Stimulated activated CD8-positive, alpha-beta memory T cell treated with anti-CD3 and anti-CD28 coated beads, Interleukin-4, amount 100 ng/mL, for 48 hours (primary cell): ENCODE results near the gene FOXO4.

Source experiments
- DNase-seq: peaks from one replicate; pipeline ENCODE4 v3.0.0-alpha.2; 2020

Gene FOXO4

DNA sequence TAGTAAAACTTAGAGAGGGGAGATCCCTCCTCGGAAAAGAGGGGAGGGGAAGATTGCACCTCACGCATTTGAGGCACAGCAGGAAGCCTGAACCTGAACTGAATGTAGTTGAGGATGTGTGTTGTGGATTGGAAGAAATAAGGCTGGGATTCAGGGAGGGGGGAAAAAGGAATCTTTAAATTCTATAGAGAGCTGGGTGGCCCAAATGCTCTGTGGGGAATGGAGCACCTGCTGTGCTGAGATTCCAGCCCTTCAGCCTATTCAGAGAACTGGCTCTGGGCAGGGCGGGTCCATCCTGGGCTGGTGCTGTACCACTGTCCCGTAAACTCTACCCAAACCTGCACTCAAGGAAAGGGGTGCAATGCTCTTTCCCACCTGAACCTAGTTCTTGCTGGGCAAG lies 4.1 kb downstream of the FOXO4 start:
- no peak for DNase-seq

DNA sequence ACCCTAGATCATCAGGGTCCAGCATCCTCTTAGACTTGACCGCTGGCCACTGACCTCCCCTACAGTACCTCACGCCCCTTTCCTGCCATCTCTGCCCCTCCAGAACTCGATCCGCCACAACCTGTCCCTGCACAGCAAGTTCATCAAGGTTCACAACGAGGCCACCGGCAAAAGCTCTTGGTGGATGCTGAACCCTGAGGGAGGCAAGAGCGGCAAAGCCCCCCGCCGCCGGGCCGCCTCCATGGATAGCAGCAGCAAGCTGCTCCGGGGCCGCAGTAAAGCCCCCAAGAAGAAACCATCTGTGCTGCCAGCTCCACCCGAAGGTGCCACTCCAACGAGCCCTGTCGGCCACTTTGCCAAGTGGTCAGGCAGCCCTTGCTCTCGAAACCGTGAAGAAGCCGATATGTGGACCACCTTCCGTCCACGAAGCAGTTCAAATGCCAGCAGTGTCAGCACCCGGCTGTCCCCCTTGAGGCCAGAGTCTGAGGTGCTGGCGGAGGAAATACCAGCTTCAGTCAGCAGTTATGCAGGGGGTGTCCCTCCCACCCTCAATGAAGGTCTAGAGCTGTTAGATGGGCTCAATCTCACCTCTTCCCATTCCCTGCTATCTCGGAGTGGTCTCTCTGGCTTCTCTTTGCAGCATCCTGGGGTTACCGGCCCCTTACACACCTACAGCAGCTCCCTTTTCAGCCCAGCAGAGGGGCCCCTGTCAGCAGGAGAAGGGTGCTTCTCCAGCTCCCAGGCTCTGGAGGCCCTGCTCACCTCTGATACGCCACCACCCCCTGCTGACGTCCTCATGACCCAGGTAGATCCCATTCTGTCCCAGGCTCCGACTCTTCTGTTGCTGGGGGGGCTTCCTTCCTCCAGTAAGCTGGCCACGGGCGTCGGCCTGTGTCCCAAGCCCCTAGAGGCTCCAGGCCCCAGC lies 5.2 kb downstream of the FOXO4 start:
- DNase-seq, result no peak

DNA sequence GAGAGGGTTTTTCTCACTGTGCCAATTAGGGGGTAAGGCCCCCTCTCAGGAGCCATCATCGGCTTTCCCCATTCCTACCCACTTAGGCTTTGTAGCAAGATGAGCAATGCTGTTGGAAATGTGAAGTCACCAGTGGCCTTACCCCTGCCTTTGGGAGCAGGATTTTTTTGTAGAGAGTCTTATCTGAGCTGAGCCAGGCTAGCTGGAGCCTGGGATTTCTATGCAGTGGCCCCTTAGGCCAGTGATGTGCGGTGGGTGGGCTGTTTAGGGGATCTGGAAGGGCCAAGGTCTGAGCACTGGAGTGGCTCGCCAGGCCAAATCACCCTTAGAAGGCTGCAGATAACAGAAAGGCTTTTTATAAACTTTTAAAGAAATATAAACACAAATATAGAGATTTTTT lies 6.6 kb downstream of the FOXO4 start:
- DNase-seq, result no peak

DNA sequence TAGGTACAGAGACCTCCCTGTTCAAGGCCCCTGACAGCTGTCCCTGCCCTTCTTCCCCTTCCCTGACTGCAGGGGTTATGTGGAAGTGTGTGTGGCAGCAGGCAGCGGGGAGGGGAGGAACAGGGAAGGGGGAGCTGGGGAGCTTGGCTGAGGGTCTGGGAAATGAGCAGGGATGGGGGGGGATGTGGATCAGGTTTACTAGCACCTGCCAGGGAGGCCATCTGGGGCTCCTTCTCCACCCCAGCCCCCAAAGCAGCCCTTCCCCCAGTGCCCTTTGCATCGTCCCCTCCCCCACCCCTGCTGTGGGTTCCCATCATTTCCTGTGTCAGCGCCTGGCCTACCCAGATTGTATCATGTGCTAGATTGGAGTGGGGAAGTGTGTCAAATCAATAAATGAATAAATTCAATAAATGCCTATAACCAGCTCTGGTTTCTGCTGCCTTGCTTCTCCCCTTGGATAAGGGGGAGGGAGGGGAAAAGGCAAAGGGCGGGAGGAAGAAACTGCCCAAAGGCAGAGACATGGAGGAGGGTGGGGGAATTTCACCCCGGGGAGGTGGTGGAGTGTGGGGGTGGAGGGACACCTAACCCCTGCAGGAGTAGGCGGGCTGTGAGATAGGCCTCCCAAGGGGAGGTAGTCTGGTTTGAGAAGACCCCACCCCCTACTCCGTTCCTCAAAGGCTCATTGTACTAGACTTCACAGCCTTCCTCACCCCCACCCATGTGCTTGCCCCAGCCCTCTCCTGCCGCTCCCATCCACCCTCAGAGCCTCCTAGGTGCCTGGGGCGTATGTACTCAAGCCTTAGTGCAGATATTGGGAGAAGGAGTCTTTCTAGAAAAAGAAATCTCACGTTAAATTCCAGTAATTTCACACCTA lies 7.7 kb downstream of the FOXO4 start:
- peak; percentile 67 for DNase-seq

DNA sequence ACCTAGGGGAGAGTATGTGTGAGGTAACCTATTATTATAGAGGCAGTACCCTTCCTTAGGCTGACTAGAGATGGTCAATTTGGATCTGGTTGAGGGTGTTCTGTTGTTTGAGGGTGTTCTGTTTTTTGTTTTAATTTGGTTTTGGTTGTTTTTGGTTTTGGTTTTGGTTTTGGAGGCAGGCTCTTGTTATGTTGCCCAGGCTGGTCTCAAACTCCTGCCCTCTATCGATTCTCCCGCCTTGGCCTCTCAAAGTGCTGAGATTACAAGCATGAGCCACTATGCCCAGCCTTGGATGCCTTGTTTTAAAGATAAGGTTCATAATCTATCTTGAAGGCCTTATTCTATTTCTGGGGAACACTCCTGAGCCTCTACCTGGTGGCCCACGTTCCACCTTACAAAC lies 10.0 kb downstream of the FOXO4 start:
- DNase-seq, result no peak

DNA sequence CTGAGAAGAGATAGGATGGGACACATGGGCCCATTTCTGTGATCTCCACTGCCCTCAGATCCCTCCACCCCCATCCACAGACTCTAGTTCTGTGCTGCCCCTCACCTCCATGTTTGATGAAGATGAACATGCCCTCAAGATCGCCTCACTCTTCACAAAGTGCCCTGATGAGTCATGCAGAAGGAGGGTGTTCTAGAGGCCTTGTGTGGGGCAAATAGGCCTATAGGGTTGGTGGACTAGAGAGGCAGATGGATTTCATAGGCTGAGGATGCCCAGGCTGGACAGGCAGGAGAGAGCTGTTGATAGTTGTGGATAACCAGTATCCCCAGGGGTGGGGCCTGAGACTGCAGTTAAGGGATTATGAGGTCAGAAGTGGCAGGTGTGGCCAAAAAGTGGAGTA lies 10.8 kb downstream of the FOXO4 start, which contains the start of gene CXorf65:
CXorf65 (minus strand) TSS at position 314 of the 400 bp plus-strand sequence; CDS start at position 130, 184 bp downstream.
- DNase-seq, result no peak

DNA sequence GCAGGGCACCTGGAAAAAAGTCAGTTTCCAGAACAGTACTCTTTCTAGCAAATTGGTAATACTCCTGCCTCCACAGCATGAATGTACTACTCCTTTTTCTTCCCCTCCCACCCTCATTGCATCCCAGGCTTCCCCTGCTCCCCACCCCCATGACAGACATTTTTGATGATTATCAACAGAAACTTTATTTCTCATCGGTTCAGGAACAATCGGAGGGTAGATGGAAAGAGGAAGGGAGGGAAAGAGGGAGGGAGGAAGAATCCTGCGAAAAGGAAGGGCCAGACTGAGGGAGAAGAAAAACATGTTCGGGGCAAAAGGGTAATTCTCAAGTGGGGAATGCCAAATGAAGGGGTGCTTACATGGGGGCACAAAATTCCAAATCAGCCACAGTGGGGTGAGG lies 11.6 kb downstream of the FOXO4 start:
- DNase-seq, result no peak

DNA sequence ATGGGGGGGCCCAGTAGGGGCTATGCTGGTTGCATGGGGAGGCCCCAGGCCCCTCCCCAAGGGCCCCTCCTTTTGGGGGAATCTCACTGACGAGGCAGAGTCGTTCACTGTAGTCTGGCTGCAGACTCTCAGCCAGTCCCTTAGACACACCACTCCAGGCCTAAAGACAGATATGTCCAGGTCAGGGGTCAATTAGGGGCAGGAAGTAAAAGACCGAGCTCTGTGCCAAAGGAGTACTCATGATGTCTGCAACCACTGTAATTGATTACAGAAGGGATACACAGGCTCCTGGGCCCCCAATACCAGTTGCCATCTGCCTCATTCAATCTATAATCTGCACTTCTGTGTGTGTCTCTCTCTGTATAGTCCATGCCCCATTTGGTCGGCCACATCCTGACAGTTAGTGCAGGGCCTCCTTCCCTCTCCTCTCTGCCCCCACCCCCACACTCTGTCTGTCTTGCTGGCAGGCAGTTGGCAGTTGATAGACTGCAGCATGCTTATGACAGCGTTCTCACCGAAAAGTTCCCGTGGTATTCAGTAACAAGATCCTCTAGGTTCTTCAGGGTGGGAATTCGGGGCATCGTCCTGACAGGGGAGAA lies 12.2 kb downstream of the FOXO4 start:
- DNase-seq, result peak; percentile 46

DNA sequence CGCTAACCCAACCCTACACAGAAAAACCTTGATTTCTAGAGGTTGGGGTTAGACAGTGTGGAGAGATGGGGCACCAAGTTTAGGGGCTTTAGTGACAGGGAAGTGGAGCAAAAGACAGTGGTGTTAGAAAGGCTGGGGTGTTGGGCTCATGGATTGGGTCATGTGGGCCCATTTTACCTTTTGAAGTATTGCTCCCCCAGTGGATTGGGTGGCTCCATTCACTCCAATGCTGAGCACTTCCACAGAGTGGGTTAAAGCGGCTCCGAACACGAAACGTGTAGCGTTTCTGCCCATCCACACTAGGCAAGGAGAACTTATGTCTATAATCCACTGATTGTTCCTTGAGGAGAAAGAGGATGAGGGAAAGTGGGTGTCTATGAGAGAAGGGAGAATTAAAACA lies 13.4 kb downstream of the FOXO4 start:
- no peak for DNase-seq

DNA sequence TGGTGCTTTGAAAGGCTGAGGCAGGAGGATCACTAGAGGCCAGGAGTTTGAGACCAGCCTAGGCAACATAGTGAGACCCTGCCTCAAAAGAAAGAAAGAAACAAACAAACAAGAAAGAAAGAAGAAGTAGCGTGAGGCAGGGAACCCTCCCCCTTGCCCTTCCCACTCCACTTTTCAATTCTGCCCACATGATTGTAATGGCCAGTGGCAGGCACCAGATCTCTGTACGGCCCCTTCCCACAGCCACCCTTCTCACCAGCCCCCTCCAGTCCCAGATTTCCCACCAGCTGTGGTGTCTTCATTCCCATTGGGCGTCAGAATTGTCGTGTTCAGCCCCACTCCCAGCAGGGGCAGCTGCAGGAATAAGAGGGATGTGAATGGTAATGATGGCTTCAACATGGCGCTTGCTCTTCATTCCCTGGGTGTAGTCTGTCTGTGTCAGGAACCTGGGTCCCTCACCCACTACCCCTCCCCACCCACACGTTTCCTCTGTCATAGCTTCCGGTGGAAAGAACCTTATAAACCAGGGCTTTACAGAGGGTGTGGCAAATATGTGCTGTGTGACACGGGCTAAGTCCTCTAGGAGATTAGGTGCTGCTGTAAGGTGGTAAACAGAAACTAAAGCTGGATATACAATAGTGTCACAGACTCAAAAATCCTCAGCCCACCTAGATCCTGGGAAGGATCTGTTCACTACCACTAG lies 15.6 kb downstream of the FOXO4 start, which contains the start of gene IL2RG:
IL2RG (minus strand) TSS at position 437 of the 703 bp plus-strand sequence; CDS start at position 399, 38 bp downstream.
- DNase-seq, result peak; percentile 75

DNA sequence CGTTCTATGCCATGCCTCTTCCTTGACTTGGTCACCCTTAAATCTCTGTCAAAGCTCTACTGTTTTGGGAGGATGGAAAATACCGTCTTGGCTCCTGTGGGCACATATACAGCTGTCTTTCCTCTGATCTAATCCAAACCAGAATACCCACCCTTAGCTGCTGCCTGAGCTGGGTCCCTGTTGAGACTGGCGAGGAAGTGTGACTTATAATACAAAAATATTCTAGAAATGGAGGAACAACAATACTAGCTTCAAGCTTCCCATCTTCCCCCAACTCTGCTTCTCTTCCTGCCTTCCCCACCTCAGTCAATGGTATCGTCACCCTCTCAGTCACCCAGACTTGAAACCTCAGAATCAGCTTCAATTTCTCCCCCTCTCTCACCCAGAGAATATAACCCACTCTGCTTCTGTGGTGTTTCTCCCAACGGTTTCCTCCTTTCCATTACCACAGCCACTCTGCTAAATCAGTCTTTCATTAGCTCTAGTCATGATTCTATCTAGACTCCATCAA lies 16.3 kb downstream of the FOXO4 start:
- DNase-seq, result no peak

DNA sequence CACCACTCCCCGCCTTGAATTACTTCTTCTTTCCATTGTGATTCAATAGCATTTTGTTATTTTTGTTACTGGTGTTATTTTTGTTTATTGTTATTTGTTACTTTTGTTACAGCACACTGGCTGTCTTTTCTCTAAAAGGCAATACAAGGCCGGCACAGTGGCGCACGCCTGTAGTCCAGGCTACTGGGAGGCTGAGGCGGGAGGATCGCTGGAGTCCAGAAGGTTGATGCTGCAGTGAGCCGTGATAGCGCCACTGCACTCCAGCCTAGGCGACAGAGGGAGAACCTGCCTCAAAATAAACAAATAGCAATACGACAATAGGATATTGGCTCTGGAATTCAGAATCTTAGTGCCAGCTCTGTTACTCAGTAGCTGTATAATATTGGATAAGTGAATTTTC lies 21.7 kb downstream of the FOXO4 start:
- no peak for DNase-seq

DNA sequence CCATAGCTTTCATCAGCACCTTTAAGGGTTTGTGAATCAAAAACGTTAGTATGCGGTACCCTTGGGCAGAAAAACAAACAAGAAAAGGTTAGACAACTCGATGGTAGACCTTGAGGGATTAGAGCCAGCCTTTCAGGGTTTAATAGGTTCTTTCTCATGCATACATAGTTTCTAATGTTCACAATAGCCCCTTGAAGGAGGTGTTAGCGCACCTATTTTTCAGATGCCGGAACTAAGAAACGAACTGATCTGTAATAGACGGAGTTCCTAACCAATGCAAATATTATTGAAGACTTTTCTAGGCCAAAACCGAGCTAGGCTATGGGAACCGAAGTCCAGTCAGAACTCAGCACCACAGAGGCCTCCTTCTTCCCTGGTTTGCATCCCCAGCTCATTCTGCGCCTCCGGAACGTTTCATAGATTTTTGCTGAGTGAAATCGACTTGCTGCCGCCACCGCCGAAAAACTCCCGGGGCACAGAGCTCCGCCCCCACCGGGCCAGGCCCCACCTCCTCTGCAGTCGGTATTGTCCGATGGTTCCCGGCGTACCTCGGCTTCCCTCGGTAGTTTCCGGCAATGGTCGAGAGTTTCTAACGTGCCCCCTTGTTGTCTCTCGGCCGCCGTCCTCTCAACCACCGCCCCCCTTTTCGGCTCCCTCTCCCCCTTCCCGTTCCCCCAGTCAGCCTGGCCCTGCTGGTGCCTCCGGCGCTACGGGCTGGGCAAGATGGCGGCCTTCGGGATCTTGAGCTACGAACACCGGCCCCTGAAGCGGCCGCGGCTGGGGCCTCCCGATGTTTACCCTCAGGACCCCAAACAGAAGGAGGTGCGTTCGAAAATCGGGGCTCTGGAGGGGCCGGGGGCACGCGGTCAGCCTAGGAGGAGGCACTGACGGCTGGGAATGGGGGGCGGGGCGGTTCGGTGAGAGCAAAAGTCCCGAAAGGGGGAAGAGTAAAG lies 22.7 kb downstream of the FOXO4 start, which contains the start of gene MED12:
MED12 (plus strand) TSS at position 565 of the 953 bp plus-strand sequence; CDS start at position 724, 159 bp downstream.
- DNase-seq, result peak; percentile 90

DNA sequence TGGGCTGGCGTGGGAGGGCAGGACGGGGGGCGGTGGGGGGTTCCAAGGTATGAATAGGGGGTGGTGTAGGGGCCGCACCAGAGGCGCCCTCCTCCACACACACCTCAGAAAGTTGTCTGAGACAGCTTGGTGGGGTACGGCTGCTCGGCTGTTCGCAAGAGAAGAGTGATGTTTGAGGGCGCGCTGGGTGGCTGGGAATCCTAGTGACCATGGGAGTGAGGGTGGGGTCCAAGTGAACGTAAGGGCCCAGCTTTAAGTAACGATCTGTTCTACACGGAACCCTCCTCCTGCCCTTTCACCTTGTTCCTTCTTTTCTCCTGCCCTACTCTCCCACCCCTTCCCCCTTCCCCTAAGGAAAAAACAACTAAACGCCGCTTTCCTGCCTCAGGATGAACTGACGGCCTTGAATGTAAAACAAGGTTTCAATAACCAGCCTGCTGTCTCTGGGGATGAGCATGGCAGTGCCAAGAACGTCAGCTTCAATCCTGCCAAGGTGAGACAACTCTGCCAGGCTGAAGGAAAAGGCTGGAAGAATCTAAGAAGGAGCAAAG lies 23.4 kb downstream of the FOXO4 start:
- no peak for DNase-seq

DNA sequence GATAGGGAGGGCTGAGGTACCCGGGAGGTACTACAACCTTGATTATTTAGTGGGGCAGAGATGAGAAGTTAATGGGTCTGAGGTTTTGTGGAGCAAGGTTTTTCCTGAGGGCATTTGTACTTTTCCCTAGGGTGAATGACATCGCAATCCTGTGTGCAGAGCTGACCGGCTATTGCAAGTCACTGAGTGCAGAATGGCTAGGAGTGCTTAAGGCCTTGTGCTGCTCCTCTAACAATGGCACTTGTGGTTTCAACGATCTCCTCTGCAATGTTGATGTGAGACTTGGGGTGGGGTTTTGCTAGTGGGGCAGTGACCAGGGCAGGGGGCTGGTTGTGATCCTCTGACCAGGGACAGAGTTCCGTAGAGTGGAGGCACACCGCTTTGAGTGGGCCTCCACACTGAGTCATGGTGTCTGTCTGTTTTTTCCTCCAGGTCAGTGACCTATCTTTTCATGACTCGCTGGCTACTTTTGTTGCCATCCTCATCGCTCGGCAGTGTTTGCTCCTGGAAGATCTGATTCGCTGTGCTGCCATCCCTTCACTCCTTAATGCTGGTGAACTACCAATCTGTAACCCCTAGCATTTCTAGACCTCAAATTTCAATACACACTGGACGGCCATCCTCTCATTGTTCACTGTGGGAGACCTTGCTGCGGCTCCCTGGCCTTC lies 32.6 kb downstream of the FOXO4 start:
- no peak for DNase-seq

DNA sequence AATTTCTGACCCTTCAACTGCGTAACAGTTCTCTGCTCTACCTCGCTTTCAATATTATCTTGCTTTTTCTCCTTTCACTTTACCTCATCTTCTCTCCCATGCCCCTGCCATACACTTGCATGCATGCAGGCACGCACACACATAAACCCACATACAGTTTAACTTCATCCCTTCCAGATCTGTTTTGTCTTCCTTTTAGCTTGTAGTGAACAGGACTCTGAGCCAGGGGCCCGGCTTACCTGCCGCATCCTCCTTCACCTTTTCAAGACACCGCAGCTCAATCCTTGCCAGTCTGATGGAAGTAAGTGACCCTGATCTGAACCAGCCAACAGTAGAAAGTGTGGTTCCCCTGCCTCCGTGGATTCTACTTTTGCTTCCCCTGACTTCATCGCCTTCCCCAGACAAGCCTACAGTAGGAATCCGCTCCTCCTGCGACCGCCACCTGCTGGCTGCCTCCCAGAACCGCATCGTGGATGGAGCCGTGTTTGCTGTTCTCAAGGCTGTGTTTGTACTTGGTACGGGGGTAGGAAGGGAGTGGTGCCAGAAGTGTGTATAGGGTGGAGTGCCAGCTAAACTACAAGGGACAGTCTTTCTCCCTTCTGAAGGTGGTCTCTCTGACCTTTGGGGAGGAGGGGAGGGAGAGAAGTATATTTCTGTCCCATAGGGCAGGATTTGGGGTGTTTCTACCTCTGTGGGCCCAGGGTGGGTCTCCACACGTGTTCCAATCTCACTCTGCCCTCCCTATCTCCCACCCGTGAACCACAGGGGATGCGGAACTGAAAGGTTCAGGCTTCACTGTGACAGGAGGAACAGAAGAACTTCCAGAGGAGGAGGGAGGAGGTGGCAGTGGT lies 33.5 kb downstream of the FOXO4 start:
- DNase-seq, result peak; percentile 82

DNA sequence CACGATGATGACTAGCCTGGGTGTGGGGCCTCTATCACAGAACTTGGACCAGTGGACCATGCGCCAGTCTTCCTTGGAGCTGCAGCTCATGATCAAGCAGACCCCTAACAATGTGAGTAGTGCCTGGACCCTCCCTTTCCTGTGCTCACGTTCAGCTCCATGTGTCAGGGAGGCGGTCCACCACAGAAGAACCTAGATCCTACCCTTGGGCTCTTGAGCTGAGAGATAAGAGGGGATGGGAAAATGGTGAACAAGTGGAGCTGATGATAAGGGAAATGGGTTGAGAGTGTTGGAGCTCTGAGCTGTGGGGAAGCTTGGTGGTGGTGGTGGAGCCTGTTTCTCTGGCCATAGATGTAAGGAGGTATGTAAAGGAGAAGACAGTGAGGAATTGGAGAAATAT lies 35.9 kb downstream of the FOXO4 start:
- no peak for DNase-seq

DNA sequence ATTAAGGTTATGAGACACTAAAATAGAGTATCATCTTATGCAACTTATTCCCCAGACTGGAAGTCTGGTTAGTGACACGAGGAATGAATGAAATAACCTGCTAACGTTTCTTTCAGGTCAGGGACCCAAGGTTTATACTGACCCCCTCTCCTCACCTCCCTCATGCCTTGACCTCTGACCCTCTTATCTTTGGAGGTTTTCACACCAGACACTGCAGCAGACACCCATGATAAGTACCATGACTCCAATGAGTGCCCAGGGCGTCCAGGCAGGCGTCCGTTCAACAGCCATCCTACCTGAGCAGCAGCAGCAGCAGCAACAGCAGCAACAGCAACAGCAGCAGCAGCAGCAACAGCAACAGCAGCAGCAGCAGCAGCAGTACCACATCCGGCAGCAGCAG lies 44.8 kb downstream of the FOXO4 start:
- no peak for DNase-seq

DNA sequence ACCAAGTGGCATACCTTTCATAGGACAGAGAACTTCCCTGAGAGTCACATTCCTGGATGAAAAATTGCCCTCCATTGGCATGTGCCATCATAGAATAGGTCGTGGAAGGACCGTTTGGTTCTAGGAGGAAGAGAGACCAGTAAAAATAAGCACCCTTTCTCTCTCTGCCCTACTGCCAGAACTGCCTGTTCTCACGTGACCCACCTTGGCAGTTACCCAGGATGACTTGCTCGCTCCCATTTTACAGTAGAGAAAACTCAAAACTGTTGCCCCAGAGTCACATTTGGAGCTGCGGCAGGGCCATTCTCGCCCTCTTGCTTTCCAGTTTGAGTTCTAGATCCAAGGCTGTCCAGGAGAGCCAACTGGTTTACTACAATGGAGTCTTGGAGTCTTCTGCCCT lies 47.9 kb downstream of the FOXO4 start:
- no peak for DNase-seq
